DMS114 treated with DMSO at 0.1 percent for 48 hours (cell line): ENCODE data around the gene NCOA3.

Experiments
- DNase-seq: peaks from one replicate; lab custom pipeline; 2025; ENCODE audit not compliant: unreplicated experiment; lab: John Stamatoyannopoulos, UW

The NCOA3 gene

GRCh38 chr20:47676912-47677634, 175.4 kb downstream of the NCOA3 start:
- no peak for DNase-seq

DNA sequence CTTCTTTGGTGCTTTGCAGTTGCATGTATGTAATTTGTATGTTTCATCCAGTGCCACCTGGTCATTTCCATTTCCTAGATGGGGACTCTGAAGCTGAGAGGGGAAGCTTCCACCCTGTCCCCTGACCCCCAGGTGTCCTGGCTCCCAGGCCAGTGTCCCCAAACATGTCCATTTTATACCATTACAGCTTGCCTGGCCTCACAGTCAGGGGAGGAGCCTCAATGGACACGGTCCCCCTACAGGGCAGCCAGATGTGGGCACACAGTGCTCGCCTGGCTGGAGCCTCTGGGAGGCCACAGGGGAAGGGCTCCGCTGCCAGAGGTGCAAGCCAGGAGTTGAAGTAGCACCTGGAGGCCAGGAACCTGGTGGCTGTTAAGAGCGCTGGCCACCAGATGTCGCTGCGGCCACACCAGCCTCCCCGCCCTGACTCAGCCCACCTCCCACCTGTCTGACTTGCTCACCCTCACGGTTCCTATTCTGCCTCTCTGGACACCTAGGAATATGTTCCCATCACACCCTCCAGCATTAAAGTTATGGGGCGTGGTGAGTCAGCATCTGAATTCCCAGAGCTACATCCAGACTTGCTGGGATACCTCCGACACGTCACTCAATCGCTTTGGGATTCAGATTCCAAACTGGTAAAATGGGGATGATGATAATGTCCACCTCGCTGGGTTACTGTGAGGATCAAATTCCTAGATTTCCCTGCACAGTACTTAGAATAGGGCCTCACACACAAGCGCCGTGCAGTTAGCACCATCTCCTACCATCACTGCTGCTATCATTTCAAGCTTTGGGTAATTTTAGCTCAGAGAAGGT, 176.2 kb downstream of the NCOA3 start:
- peak; percentile 19 for DNase-seq

DNA sequence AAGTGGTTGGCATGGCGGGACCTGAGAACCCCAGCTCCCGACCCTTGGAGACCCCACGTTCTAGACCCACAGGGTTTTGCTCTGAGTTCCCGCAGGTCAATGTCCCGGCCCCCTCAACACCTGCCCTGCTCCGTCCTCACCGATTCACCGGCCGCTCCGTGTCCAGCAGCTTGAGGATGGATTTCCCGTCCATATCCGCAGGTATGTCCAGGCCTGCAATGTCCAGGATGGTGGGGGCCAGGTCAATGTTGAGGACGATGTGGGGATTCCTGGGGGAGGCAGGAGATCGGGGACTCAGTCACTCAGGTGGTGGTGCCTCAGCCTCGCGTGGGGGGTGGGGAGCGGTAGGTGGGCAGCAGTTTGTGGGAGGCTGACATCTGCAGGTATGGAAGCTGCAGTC, 176.8 kb downstream of the NCOA3 start:
- DNase-seq, result no peak

DNA sequence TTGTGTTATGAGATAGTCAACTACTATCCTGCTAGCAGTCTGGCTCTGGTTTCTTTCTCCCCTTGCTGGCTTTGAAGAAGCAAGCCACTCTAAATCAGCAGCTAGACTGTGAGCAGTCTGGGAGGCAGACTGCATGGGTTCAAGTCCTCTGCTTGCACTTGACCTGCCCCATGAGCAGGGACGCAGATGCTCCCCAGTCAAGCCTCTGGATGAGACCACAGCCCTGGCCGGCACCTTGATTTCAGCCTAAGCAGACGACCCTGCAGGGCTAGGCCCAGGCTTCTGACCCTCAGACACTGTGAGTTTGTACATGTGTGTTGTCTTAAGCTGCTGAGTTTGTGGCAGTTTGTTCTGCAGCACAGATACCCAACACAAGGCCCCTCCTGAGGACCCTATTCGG, 177.8 kb downstream of the NCOA3 start:
- DNase-seq, result no peak

DNA sequence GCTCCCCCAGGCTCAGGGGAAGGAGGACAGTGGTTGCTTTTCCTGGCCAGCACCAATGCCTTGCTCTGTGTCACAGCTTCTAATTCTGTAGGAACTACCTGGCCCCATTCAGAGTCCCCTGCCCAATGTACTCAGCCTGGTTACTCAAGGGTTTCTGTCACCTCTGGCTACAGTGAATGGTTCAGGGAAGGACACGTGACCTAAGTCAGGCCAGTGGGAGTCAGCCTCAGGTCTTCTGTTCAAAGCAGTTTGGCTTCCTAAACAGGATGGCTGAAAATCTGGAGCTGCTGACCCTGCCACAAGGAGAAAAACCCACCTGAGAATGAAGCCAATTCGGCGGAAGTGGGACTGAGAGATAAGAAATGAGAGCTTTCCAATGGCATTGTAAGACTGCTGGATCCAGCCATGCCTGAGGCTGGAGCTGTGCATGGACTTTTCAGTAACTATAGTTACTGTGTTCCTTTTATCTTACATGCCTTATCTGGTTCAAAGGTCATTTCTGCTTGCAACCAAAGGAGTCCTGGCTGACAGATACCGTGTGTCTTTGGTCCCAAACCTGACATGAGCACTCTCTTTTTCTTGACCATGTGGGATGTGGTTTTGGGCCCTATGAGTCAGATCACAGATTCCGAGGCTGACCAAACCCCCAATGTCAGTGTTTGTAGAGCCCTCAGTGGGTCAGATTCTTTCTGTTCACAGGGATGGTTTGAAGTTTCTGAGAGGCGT, 179.3 kb downstream of the NCOA3 start:
- DNase-seq, result no peak

GRCh38 chr20:47682028-47682783, 180.5 kb downstream of the NCOA3 start:
- DNase-seq, result no peak

- DNase-seq, result no peak
These were observed 181.2 kb downstream of the NCOA3 start for GRCh38 chr20:47682916-47683315.

DNA sequence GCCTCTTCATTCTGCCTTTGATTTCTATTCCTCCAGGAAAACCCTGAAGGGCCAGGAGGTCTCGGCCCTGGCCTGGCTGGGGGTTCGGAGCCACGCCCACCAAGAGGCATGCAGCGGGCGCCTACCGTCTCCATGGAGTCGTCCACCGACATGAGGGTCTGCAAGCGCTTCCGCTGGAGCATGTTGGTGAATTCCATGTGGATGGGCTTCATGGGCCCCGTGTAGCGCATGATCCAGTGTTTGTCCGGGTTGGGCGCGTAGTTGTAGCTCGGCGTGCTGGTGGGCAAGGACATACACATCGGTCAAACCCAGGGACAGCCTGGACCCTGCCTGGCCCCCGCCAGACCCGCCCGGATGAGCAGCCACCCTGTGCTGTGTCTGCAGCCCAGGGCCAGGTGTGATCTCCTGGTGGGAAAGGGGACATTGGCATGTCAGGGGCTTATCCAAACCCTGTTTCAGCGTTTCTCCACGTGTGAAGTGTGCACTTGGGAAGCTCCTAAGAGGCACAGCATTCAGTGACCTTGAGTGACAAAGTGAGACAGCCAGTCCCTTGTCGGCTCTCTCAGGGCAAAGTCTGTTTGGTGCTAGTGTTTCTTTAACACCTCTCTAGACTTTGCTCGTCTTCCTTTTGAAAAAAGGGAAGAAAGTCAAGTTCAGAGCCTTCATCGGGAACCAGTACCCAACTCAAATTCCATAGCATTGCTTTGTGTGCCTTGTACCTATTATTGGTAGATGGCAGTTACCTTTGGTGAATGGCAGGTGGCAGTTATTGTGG, 182.8 kb downstream of the NCOA3 start:
- no peak for DNase-seq

- DNase-seq, result no peak
These were observed 184.9 kb downstream of the NCOA3 start for GRCh38 chr20:47686545-47686944.

DNA sequence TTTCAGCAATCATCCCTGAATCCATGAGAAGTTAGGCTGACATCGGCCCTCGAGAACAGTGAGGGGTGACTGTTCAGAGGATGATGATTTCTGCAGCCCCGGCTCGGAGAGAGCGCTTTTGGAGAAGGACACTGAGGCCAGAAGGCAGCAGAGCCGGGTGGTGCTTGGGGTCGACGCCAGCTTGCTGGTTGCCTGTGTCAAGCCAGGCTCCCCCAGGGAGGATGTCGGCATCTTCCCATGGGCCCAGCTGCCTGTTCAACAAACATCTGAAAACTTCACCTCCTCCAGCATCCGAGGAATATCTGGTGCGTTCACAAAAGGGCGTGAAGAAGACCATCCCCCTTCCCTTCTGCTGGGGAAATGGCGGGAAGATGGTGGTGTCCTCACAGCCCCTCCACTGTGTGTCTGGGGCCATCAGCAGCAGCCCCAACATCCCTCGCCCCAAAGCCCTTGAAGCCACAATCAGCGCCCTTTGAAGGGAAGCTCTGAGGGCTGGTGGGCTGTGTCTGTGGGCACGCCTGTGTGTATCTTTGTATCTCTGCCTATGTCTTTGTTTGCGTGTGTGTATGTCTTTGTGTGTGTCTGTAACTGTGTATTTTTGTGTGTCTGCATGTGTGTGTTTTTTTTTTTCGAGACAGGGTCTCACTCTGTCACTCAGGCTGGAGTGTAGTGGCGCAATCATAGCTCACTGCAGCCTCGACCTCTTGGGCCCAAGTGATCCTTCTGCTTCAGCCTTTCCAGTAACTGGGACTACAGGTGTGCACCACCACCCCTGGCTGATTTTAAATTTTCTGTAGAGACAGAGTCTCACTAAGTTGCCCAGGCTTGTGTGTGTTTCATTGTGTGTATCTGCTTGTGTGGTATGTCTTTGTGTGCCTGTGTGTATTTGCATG, 185.7 kb downstream of the NCOA3 start:
- no peak for DNase-seq

GRCh38 chr20:47688385-47689381, 187.0 kb downstream of the NCOA3 start:
- DNase-seq, result no peak

DNA sequence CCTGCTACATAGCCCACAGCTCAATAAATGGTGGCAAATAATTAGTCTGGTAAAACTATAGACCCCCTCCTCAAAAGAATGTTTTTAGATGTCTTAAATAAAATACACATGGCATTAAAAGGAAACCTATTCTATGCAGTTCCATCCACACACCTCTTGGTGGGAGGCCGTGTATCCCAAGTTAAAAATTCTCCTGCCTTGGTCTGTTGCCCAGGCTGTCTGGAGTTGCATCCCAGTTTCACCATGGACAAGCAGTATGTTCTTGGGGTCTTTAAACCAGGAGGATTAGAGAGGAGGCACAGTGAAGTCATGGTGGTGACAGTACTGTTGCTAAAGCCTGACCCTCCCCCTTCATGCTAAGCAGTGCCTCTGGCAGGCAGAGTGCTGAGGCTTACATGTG, 188.0 kb downstream of the NCOA3 start:
- DNase-seq, result no peak

DNA sequence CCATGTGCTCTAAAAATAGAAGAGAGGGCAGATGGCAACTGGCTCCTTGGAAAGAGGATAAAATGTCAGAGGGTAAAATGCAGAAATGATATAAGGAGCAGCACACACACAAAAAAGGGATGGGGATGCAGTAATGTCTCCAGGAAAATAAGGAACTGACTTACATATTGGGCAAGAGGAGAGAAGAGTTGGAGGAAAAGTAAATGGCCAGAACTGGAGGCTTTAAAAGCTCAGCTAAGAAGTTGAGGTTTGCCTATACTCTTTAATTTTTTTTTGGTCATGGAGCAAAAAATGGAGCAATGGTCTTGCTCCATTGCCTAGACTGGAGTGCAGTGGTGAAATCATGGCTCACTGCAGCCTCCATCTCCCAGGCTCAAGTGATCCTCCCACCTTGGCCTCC, 189.9 kb downstream of the NCOA3 start:
- DNase-seq, result peak; percentile 58

DNA sequence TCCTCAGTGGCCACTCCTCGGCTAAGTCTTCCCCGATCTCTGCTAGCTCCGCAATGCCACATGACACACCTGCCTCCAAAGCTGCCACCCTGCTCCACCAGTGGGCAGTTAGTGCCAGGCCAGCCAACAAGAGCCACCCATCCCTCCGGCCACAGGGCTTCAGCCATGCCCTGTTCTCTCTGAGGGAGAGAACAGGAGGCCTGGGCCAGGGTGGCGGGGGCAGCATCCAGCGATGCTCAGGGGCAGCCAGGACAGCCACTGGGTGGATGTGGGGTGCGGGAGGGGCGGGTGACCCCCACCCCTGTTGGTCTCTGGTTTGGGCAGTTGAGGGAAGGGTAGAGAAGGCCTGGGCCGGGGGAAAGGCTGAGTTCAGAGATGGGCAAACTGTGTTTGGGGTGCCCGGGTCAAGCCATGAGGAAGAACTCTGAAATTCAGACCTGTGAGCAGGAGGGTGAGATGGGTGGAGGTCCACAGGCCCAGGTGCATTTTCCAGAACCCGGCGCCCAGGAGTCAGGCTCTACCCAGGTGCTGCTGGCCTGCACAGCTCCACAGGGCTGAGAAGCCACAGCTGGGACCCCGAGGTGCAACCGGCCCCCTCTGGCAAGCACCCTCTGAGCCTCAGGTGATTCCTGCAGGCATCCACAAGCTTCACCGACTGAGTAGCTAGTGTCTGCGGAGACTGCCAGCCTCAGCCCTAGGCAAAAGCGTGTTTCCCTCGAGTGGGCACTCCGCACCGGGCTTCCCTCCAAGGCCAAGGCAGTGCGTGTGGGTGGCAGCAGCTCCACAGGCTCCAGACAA, 192.5 kb downstream of the NCOA3 start:
- no peak for DNase-seq

GRCh38 chr20:47696856-47697255, 195.2 kb downstream of the NCOA3 start:
- DNase-seq, result no peak

DNA sequence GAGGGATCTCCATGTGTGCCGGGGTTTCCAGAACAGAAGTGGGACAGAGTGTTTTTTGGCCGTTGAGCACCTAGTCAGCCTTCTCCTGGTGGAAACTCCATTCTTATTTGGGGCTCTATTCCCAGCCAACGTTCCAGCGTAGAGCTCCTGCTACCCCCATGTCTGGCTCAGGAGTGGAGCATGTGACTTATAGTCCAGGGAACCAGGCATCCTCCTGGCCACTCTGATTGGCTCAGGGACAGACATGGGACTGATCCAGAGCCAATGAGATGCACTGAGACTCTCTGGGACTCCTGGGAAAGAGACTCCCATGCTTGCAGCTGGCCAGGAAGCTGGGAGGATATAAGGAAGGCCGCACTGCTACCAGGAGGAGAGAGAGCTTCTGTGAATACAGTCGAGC, 196.5 kb downstream of the NCOA3 start:
- DNase-seq, result no peak

DNA sequence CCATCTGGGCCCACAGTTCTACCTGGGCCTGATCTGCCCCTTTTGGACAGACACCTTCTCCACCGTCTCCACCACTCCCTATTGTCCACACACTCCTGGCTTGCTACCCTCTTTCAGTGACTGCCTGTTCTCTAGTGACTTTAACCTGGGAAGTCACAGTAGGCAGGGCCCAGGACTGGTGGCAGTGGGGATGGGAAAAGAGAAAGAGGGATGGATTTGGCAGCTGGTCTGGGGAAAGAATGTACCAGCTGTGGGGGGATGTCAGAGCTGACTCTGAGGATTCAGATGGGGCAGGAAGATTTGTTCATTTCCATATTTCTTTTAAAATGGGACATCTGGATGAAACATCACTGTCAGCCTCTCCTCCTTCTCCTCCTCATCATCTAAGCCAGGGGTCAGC, 198.1 kb downstream of the NCOA3 start:
- no peak for DNase-seq
